Gastroesophageal sphincter (tissue), 4 donors: ENCODE results near the gene B4GALT3. TPM values are rescaled to one million over a fixed set of nuclear protein-coding genes. Genes with fewer than 3 reads are reported as not detected.
A peak's percentile ranks its signal among the peaks of the same experiment; 100 is the strongest.

Experiments
- ATAC-seq: fragments of 150-250 bp; one replicate; pipeline ENCODE4 v1.9.1; 2016; ENCODE audit warnings: mild to moderate bottlenecking, moderate library complexity
- H3K27ac ChIP-seq, 4 donors: fragments of 200-600 bp; sonication (generic) in 3 of 4; 1 replicate in 3 of 4; 2 replicates in 1 of 4; pipeline ENCODE4 v1.5.1; 2016 to 2019
- H3K27me3 ChIP-seq: fragments of 200-600 bp; sonication (generic); one replicate; pipeline ENCODE4 v1.5.1; 2019
- H3K36me3 ChIP-seq, 2 donors: fragments of 200-600 bp; sonication (generic); one replicate each; pipeline ENCODE4 v1.5.1; 2019; ENCODE audit warnings: control low read depth in 1 of 2
- H3K4me1 ChIP-seq, 3 donors: fragments of 200-600 bp; sonication (generic); 1 replicate in 2 of 3; 2 replicates in 1 of 3; pipeline ENCODE4 v1.5.1; 2016 to 2019; ENCODE audit warnings: control low read depth in 2 of 3
- H3K4me3 ChIP-seq, 2 donors: fragments of 200-600 bp; sonication (generic); one replicate each; pipeline ENCODE4 v1.5.1; 2019; ENCODE audit warnings: mild to moderate bottlenecking in 1 of 2, moderate library complexity in 1 of 2
- H3K9me3 ChIP-seq, 3 donors: fragments of 200-600 bp; sonication (generic); one replicate each; pipeline ENCODE4 v1.5.1; 2017 to 2019; ENCODE audit warnings: control low read depth in 2 of 3
- EP300 ChIP-seq: sonication (generic); formaldehyde crosslinking; IDR thresholded peaks from one replicate; pipeline ENCODE4 v1.6.1; 2017; ENCODE audit warnings: antibody characterized with exemption, mild to moderate bottlenecking
- POLR2A ChIP-seq, 2 donors: fragments of 450-650 bp; IDR thresholded peaks; one replicate each; pipeline ENCODE4 v1.6.1; 2017; ENCODE audit warnings: antibody characterized with exemption in 2 of 2, mild to moderate bottlenecking in 2 of 2, moderate library complexity in 1 of 2
- POLR2AphosphoS5 ChIP-seq: sonication (generic); formaldehyde crosslinking; IDR thresholded peaks from one replicate; pipeline ENCODE4 v1.6.1; 2017; ENCODE audit warnings: antibody characterized with exemption
- WGBS, 2 donors: methylation state at CpG; one replicate each; pipeline ENCODE4 v1.1.5; 2018; ENCODE audit warnings: low coverage in 1 of 2; 5-methylcytosine and 5-hydroxymethylcytosine counted together
- total RNA-seq, 4 donors: library from RNA; depleted of rRNA; stranded (reverse); fragments of >200 nt; gene quantifications; one replicate each; pipeline ENCODE4 v1.1.0, GENCODE V29; 2016
- TF ChIP-seq, protein P1 (sequence below), 4 experiments: fragments of 200-600 bp in 2 of 4; fragments of 450-650 bp in 2 of 4; sonication (generic) in 1 of 4; IDR thresholded peaks; one replicate each; pipeline ENCODE4 v1.5.1; 2017 to 2019; ENCODE audit warnings: antibody characterized with exemption in 4 of 4, mild to moderate bottlenecking in 2 of 4, moderate library complexity in 2 of 4

The B4GALT3 gene
- total RNA-seq, 4 donors from 2014 or later = 14.8 to 26.4 (median 19.5) TPM

DNA sequence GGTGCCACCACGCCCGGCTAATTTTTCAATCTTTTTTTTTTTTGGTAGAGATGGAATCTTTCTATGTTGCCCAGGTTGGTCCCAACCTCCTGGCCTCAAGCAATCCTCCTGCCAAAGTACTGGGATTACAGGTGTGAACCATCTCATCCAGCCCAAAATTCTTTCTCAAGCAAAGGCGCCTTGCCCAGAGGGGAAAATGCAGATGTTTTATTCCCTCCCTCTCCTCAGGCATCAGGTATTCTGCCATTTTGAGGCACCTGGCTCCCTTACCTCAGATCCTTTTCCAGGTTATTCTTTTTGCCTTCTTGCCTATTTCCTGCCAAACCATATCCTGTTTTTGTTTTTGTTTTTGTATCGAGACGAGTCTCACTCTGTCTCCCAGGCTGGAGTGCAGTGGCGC is 11.1 kb upstream of the B4GALT3 start:
- Histone ChIP-seq H3K9me3 (no peaks in the 10 kb centered on the region), H3K4me3 (no peak overlapping the region), H3K27me3 (peaks cover 4% of the 10 kb centered on the region), H3K4me1 (peaks cover 0 to 30% (median 5%) of the 10 kb centered on the region in 3 donors), H3K27ac (no peak overlapping the region), H3K36me3 (peaks cover 0 to 16% of the 10 kb centered on the region in 2 donors)
- no peak for ATAC-seq
- WGBS, 2 donors = 83% methylated on average over 6 of the region's 6 CpGs; no CpG with 5 or more reads in 1 of the 2 donors
- TF ChIP-seq EP300 (no peak), POLR2AphosphoS5 (no peak), POLR2A (IDR thresholded peaks at IDR 0.05) (no peak)
- TF ChIP-seq, protein P1, sequence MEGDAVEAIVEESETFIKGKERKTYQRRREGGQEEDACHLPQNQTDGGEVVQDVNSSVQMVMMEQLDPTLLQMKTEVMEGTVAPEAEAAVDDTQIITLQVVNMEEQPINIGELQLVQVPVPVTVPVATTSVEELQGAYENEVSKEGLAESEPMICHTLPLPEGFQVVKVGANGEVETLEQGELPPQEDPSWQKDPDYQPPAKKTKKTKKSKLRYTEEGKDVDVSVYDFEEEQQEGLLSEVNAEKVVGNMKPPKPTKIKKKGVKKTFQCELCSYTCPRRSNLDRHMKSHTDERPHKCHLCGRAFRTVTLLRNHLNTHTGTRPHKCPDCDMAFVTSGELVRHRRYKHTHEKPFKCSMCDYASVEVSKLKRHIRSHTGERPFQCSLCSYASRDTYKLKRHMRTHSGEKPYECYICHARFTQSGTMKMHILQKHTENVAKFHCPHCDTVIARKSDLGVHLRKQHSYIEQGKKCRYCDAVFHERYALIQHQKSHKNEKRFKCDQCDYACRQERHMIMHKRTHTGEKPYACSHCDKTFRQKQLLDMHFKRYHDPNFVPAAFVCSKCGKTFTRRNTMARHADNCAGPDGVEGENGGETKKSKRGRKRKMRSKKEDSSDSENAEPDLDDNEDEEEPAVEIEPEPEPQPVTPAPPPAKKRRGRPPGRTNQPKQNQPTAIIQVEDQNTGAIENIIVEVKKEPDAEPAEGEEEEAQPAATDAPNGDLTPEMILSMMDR (IDR thresholded peaks at IDR 0.05) = no peak

DNA sequence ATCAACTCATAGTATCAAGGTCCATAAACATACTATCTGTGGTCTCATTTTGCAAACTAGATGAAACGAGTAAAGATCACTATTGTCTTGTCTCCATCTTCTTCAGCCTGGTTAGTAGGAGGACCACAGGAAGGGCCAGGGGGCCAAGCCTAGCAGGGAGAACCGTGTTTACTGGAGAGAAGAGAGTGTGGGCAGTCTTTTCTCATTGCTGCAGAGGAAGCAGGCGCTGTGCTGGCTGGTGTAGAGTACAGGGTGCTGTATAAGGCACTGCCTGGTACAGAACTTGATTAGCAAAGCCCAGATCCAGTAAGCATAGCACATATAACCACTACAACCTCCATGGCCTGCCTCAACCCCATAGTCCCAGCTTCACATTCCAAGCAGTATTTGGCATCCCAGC is 10.0 kb upstream of the B4GALT3 start:
- WGBS, 2 donors = 66 to 76% methylated on average over 2 to 3 of the region's 3 CpGs
- peaks cover 0 to 16% of the 10 kb centered on the region in 2 donors for H3K36me3 ChIP-seq
- H3K27ac ChIP-seq = no peak overlapping the region
- no peak for TF ChIP-seq POLR2A (IDR thresholded peaks at IDR 0.05)
- no peak for TF ChIP-seq POLR2AphosphoS5
- TF ChIP-seq, protein P1 (IDR thresholded peaks at IDR 0.05) = no peak
- TF ChIP-seq EP300 = no peak
- H3K9me3 ChIP-seq = no peaks in the 10 kb centered on the region
- peaks cover 0 to 19% (median 0%) of the 10 kb centered on the region in 3 donors for H3K4me1 ChIP-seq
- H3K27me3 ChIP-seq = peaks cover 4% of the 10 kb centered on the region
- H3K4me3 ChIP-seq = no peak overlapping the region
- ATAC-seq = no peak

DNA sequence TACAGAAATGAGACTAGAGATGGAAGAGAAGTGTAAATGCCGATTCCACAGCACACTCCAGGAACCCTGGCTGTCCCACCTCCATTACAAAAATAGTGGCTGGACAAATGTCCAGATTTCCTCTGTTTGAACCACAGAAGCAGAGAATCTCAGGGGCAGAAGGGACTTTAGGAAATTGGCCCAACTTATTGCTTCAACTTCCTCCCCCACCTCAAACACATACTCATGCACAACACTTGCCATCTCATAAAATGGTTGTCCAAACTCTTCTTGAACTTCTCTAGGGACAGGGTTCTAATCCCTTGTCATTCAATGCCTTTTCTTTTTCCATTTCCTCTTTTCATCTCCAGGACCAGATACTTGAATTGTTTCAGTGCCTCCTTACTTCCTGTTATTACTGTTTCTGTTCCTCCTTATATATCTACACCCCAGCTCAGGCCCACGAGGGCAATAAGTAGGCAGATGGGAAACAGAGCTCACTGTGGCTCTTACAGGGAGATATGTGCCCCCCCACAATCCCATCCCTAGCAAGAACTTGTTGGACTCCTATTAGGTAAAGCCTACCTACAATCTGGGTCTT is 8.5 kb upstream of the B4GALT3 start:
- ATAC-seq = peak; percentile 23
- 23 to 56% methylated on average over 1 to 2 of the region's 2 CpGs for WGBS, 2 donors
- H3K27ac ChIP-seq = peak overlapping the region in 3 of 4 donors; percentile 55 to 78 (median 72)

DNA sequence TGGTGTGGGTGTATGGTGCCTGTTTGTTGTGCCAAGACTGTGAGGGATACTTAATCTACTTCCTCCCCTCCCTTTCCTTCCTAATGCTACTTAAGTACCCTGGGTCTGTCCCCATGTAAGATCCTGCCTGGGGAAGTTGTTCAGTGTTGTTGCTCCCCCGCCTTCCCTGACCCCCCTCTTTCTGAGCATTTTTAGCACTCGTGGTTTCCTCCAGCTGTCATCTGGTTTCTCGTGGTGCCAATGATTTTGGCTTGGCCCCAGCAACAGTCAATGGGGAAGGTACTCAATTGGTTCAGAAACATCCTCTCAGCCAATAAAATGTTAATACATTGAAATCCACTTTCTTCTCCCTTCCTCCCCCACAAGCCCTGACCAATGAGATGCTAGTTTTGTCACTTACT is 8.0 kb upstream of the B4GALT3 start:
- no peaks in the 10 kb centered on the region for H3K27me3 ChIP-seq
- no peak overlapping the region for H3K4me3 ChIP-seq
- peaks cover 0 to 14% (median 0%) of the 10 kb centered on the region in 3 donors for H3K4me1 ChIP-seq
- peak overlapping the region in 3 of 4 donors; percentile 55 to 78 (median 72) for H3K27ac ChIP-seq
- H3K36me3 ChIP-seq = no peaks in the 10 kb centered on the region
- ATAC-seq = peak; percentile 88
- no peaks in the 10 kb centered on the region for H3K9me3 ChIP-seq
- TF ChIP-seq POLR2AphosphoS5 (no peak), POLR2A (IDR thresholded peaks at IDR 0.05) (no peak)
- TF ChIP-seq, protein P1 (IDR thresholded peaks at IDR 0.05) = no peak
- 16 to 28% methylated on average over 3 of the region's 3 CpGs for WGBS, 2 donors

More for the DNA sequence above, 8.5 kb upstream of the B4GALT3 start:
- H3K36me3 ChIP-seq = peaks cover 0 to 2% of the 10 kb centered on the region in 2 donors
- no peak overlapping the region for H3K4me3 ChIP-seq
- H3K4me1 ChIP-seq = peaks cover 0 to 16% (median 0%) of the 10 kb centered on the region in 3 donors
- no peaks in the 10 kb centered on the region for H3K9me3 ChIP-seq
- TF ChIP-seq POLR2AphosphoS5 (no peak), POLR2A (IDR thresholded peaks at IDR 0.05) (no peak), EP300 (no peak)
- TF ChIP-seq, protein P1 (IDR thresholded peaks at IDR 0.05) = no peak
- H3K27me3 ChIP-seq = peaks cover 2% of the 10 kb centered on the region

DNA sequence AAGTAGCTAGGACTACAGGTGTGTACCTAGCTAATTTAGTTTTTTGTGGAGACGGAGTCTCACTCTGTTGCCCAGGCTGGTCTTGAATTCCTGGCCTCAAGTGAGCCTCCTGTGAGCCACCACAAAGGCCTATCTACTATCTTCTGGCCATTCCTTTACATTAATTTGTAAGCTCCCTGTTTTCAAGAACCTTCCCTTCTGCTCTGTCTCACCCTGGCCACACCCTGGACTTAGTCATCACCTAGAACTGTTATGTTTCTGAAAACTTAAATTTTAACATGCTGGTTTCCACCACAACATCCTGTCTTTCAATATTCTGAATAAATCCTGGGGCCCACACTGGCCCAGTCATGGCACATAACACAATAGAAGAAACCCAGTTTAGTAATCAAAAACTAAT is 4.9 kb upstream of the B4GALT3 start:
- Histone ChIP-seq H3K27me3 (no peaks in the 10 kb centered on the region), H3K27ac (peak overlapping the region in 2 of 4 donors; percentile 8 to 38), H3K9me3 (no peaks in the 10 kb centered on the region), H3K4me1 (peaks cover 0 to 25% (median 5%) of the 10 kb centered on the region in 3 donors), H3K36me3 (no peaks in the 10 kb centered on the region), H3K4me3 (no peak overlapping the region)
- ATAC-seq = no peak
- WGBS, 2 donors = 100% methylated on average over 1 of the region's 1 CpG; no CpG with 5 or more reads in 1 of the 2 donors
- TF ChIP-seq POLR2AphosphoS5 = no peak
- TF ChIP-seq, protein P1 (IDR thresholded peaks at IDR 0.05) = no peak
- no peak for TF ChIP-seq EP300
- no peak for TF ChIP-seq POLR2A (IDR thresholded peaks at IDR 0.05)
